CD14-positive monocyte (primary cell): Measurements from ENCODE around the gene ZFP62. TPM values are rescaled to one million over a fixed set of nuclear protein-coding genes. Genes with fewer than 3 reads are reported as not detected.

Experiments used
- DNase-seq, 3 donors: peaks; one replicate each; pipeline ENCODE4 v3.0.0-alpha.2; 2011 to 2022
- H2AFZ ChIP-seq: 2 replicates; pipeline ENCODE4 v1.6.0; 2012; ENCODE audit warnings: mild to moderate bottlenecking, low read depth, low read length, inconsistent platforms; ENCODE audit not compliant: insufficient read depth, poor library complexity, severe bottlenecking
- H3K27ac ChIP-seq, 2 donors: 1 replicate in 1 of 2; 2 replicates in 1 of 2; pipeline ENCODE4 v1.5.1; 2012 to 2013; ENCODE audit warnings: low read length in 2 of 2, control low read depth in 1 of 2, inconsistent platforms in 1 of 2, low read depth in 1 of 2, mild to moderate bottlenecking in 1 of 2
- H3K27me3 ChIP-seq, 2 donors: one replicate each; pipeline versions ENCODE4 v1.6.0 to v1.6.1; 2011 to 2013; ENCODE audit warnings: low read length in 2 of 2; ENCODE audit not compliant: control insufficient read depth in 2 of 2, insufficient read depth in 2 of 2
- H3K36me3 ChIP-seq, 2 donors: replicated peaks in 1 of 2; 1 replicate in 1 of 2; 2 replicates in 1 of 2; pipeline versions ENCODE4 v1.5.1 to v1.6.1; 2012 to 2013; ENCODE audit warnings: low read length in 2 of 2, control low read depth in 1 of 2, inconsistent platforms in 1 of 2, mild to moderate bottlenecking in 1 of 2; ENCODE audit not compliant: insufficient read depth in 2 of 2, control insufficient read depth in 1 of 2
- H3K4me1 ChIP-seq, 2 donors: 1 replicate in 1 of 2; 2 replicates in 1 of 2; pipeline versions ENCODE4 v1.5.1 to v1.6.1; 2012 to 2013; ENCODE audit warnings: low read length in 2 of 2, control low read depth in 1 of 2, inconsistent platforms in 1 of 2, mild to moderate bottlenecking in 1 of 2, moderate library complexity in 1 of 2; ENCODE audit not compliant: insufficient read depth in 2 of 2, control insufficient read depth in 1 of 2
- H3K4me2 ChIP-seq: replicated peaks from 2 replicates; pipeline ENCODE3; 2012; ENCODE audit warnings: low read length, moderate library complexity, mild to moderate bottlenecking; ENCODE audit not compliant: poor library complexity, severe bottlenecking; ENCODE audit errors: extremely low read depth
- H3K4me3 ChIP-seq, 3 experiments: fragments of 200-600 bp in 1 of 3; sonication (generic) in 1 of 3; replicated peaks in 1 of 3; 1 replicate in 2 of 3; 2 replicates in 1 of 3; pipeline ENCODE4 v1.5.1; 2011 to 2013; ENCODE audit warnings: low read length in 3 of 3, mild to moderate bottlenecking in 3 of 3, control low read depth in 2 of 3, low read depth in 2 of 3, inconsistent platforms in 1 of 3, moderate library complexity in 1 of 3
- H3K79me2 ChIP-seq: 2 replicates; pipeline ENCODE4 v1.6.0; 2012; ENCODE audit warnings: mild to moderate bottlenecking, control low read depth, inconsistent platforms, low read length, moderate library complexity; ENCODE audit not compliant: insufficient read depth
- H3K9ac ChIP-seq: 2 replicates; pipeline ENCODE4 v1.6.0; 2017; ENCODE audit warnings: low read length, mild to moderate bottlenecking; ENCODE audit not compliant: insufficient read depth, poor library complexity, severe bottlenecking
- H3K9me3 ChIP-seq, 2 donors: replicated peaks in 1 of 2; 1 replicate in 1 of 2; 2 replicates in 1 of 2; pipeline versions ENCODE4 v1.5.1 to v1.6.1; 2012 to 2013; ENCODE audit warnings: low read length in 2 of 2, control low read depth in 1 of 2; ENCODE audit not compliant: control insufficient read depth in 1 of 2, insufficient read depth in 1 of 2
- H4K20me1 ChIP-seq: 2 replicates; pipeline ENCODE4 v1.6.0; 2012; ENCODE audit warnings: mild to moderate bottlenecking, low read length, control low read depth, moderate library complexity; ENCODE audit not compliant: insufficient read depth
- H3K27ac Mint-ChIP-seq, 7 donors: one replicate each; pipeline ENCODE4 v1.8.0; 2020; ENCODE audit warnings: mild to moderate bottlenecking in 7 of 7, mixed read lengths in 7 of 7, moderate library complexity in 6 of 7, inconsistent platforms in 2 of 7
- H3K27me3 Mint-ChIP-seq, 3 donors: one replicate each; pipeline ENCODE4 v1.8.0; 2021 to 2022; ENCODE audit warnings: low read depth in 3 of 3, mild to moderate bottlenecking in 3 of 3, mixed read lengths in 3 of 3, moderate library complexity in 3 of 3, inconsistent platforms in 1 of 3
- H3K36me3 Mint-ChIP-seq, 2 donors: one replicate each; pipeline ENCODE4 v1.8.0; 2020; ENCODE audit warnings: mixed read lengths in 2 of 2, inconsistent platforms in 1 of 2, mild to moderate bottlenecking in 1 of 2
- H3K4me1 Mint-ChIP-seq: one replicate; pipeline ENCODE4 v1.8.0; 2020; ENCODE audit warnings: mild to moderate bottlenecking, mixed read lengths
- H3K4me3 Mint-ChIP-seq, 2 donors: one replicate each; pipeline ENCODE4 v1.8.0; 2020; ENCODE audit warnings: mild to moderate bottlenecking in 2 of 2, mixed read lengths in 2 of 2, moderate library complexity in 1 of 2
- H3K9me3 Mint-ChIP-seq, 7 donors: one replicate each; pipeline ENCODE4 v1.8.0; 2020 to 2022; ENCODE audit warnings: mixed read lengths in 7 of 7, mild to moderate bottlenecking in 6 of 7, moderate library complexity in 6 of 7, inconsistent platforms in 2 of 7
- WGBS: methylation state at CpG from one replicate; pipeline ENCODE4 v1.1.5; 2013; ENCODE audit warnings: missing lambda C conversion rate; ENCODE audit not compliant: insufficient coverage; 5-methylcytosine and 5-hydroxymethylcytosine counted together
- intact Hi-C, 2 donors: fragments of 100-400 bp; cut with micrococcal nuclease; formaldehyde crosslinking; loops; one replicate each; pipeline versions ENCODE4 v1.15.0 to v1.15.1; 2023
- polyA plus RNA-seq, 3 donors: library from polyadenylated mRNA; depleted of rRNA in 1 of 3; unstranded in 2 of 3; stranded (reverse) in 1 of 3; fragments of 300-500 nt in 2 of 3; fragments of >200 nt in 1 of 3; fragmentation: Illumina TruSeq in 2 of 3; gene quantifications; 1 replicate in 2 of 3; 2 replicates in 1 of 3; pipeline ENCODE4 v1.2.3, GENCODE V29; 2012 to 2021
- small RNA-seq: library from RNA; depleted of rRNA; stranded (forward); fragments of <200 nt; gene quantifications from one replicate; pipeline ENCODE3, GENCODE V24; 2012; ENCODE audit warnings: low read depth; ENCODE audit not compliant: insufficient read length
- TF ChIP-seq, protein P1 (sequence below): fragments of 200-600 bp; IDR thresholded peaks from one replicate; pipeline ENCODE4 v1.8.0; 2022; ENCODE audit warnings: antibody characterized with exemption, mild to moderate bottlenecking

Gene ZFP62
- polyA plus RNA-seq, 3 donors = 4.1 to 7.1 (median 6.5) TPM

DNA sequence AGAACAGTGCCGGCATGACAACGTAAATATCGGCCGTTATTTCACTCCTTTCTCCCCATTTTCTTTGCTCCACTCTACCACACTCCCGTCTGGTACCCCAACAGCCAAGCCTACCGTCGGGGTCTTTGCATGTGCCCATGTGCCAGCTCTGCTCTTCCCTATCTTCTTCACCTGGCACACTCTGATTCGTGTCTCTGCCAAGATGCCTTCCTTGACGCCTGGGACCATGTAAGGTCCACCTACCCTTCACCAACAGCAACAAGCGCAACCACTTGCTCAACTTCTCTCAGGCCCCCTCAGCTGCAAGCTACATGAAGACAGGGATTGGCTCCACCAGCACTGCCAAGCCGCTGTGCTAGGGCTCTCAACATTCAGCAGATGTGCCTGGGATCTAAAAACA, 62.9 kb downstream of the ZFP62 start:
- H3K79me2 ChIP-seq = peaks cover 99% of the 10 kb centered on the region
- peaks cover 94% of the 10 kb centered on the region for H4K20me1 ChIP-seq
- no peak overlapping the region for H3K4me3 Mint-ChIP-seq
- H2AFZ ChIP-seq = no peak overlapping the region
- peaks cover 58 to 84% of the 10 kb centered on the region in 2 donors for H3K36me3 ChIP-seq
- H3K9me3 Mint-ChIP-seq = no peaks in the 10 kb centered on the region
- TF ChIP-seq, protein P1, sequence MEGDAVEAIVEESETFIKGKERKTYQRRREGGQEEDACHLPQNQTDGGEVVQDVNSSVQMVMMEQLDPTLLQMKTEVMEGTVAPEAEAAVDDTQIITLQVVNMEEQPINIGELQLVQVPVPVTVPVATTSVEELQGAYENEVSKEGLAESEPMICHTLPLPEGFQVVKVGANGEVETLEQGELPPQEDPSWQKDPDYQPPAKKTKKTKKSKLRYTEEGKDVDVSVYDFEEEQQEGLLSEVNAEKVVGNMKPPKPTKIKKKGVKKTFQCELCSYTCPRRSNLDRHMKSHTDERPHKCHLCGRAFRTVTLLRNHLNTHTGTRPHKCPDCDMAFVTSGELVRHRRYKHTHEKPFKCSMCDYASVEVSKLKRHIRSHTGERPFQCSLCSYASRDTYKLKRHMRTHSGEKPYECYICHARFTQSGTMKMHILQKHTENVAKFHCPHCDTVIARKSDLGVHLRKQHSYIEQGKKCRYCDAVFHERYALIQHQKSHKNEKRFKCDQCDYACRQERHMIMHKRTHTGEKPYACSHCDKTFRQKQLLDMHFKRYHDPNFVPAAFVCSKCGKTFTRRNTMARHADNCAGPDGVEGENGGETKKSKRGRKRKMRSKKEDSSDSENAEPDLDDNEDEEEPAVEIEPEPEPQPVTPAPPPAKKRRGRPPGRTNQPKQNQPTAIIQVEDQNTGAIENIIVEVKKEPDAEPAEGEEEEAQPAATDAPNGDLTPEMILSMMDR = no peak
- H3K4me2 ChIP-seq = peak overlapping the region; percentile 92
- intact Hi-C loops = no loop called here
- no peak overlapping the region for H3K9ac ChIP-seq
- DNase-seq = no peak
- H3K4me1 ChIP-seq = peaks cover 47 to 57% of the 10 kb centered on the region in 2 donors
- 82% methylated on average over 10 of the region's 11 CpGs for WGBS
- H3K27me3 ChIP-seq = no peaks in the 10 kb centered on the region
- peaks cover 69 to 82% of the 10 kb centered on the region in 2 donors for H3K36me3 Mint-ChIP-seq
- H3K4me1 Mint-ChIP-seq = peaks cover 74% of the 10 kb centered on the region
- peak overlapping the region in 6 of 7 donors; percentile 13 to 87 (median 51) for H3K27ac Mint-ChIP-seq
- H3K4me3 ChIP-seq = no peak overlapping the region
- peak overlapping the region; percentile 26 to 98 for H3K27ac ChIP-seq
- no peaks in the 10 kb centered on the region for H3K9me3 ChIP-seq
- no peaks in the 10 kb centered on the region for H3K27me3 Mint-ChIP-seq

Small RNA genes within 50 kb of the gene (small RNA-seq; reads per million reads assigned to genes)
- not detected for gene RF00019

Other genes starting within 250 kb of the ZFP62 start
- not detected for gene FLT4, start 211.7 kb downstream of the ZFP62 start, polyA plus RNA-seq
- not detected for gene OR2Y1, start 121.2 kb downstream of the ZFP62 start, polyA plus RNA-seq
- gene MGAT1, start 58.5 kb downstream of the ZFP62 start, polyA plus RNA-seq = 100 to 1,000 TPM; 231 to 523 (median 385) TPM
- under 1 TPM; 0.13 to 0.50 (median 0.13) TPM for gene BTNL8, start 37.9 kb upstream of the ZFP62 start, polyA plus RNA-seq
- under 1 TPM in 2 of 3 donors, not detected in 1; 0.08 to 0.20 TPM for gene BTNL3, start 127.6 kb upstream of the ZFP62 start, polyA plus RNA-seq
- not detected for gene BTNL9, start 179.0 kb upstream of the ZFP62 start, polyA plus RNA-seq